Retina (tissue), 1 donor: Measurements from ENCODE around the gene TMEM183A.
"Not testable (repeated sequence)": the region's sequence is repeated elsewhere in the genome, so short reads cannot be mapped to it uniquely, and the experiment has no call there.

Experiments
- DNase-seq: peaks from one replicate; pipeline ENCODE4 v3.0.0-alpha.2; 2016

Gene TMEM183A, protein sequence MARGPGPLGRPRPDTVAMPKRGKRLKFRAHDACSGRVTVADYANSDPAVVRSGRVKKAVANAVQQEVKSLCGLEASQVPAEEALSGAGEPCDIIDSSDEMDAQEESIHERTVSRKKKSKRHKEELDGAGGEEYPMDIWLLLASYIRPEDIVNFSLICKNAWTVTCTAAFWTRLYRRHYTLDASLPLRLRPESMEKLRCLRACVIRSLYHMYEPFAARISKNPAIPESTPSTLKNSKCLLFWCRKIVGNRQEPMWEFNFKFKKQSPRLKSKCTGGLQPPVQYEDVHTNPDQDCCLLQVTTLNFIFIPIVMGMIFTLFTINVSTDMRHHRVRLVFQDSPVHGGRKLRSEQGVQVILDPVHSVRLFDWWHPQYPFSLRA

DNA sequence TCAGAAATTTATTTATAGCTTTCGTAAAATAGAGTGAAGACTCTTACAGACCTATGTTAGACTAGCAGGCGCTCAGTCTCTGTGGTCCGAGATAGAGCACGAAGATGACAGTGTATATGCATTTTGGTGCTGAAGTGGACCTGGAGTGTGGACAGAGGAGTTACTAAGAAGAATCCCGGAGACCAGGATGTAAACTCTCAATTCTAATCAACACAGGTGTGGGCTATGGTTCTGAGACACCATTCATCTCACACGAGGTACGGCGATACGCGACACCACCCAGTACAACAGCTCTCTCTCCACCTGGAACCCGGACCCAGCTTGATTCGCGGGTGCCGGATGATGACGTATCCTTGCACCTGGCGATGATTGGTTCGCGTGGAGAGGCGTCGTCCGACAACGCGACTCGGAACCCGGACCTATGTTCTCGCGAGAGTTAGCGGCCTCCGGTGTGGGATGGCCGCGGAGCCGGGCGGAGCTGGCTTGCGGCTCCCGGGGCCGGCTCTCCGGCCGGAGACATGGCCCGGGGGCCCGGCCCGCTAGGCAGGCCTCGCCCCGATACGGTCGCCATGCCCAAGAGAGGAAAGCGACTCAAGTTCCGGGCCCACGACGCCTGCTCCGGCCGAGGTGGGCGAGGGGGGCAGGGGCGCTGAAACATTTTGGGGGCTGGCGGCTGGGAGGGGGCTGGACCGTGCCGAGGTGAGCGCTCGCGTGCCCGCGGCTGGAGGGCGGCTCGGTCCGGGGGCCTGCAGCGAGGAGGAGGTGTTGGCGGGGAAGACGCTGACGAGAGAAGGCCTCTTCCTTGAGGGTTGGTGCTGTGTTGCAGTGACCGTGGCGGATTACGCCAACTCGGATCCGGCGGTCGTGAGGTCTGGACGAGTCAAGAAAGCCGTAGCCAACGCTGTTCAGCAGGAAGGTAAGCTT lies at the start of gene TMEM183A:
TMEM183A (plus strand) TSS at position 427 of the 924 bp plus-strand sequence; CDS start at position 519, 92 bp downstream.
- DNase-seq = peak; percentile 96

GRCh38 chr1:202957733-202958543 lies 49.2 kb upstream of the TMEM183A start, which contains the start of gene ADIPOR1:
Gene ADIPOR1 (minus strand): TSS chr1:202958312. CDS start chr1:202951070, 7,242 bp downstream.
- peak; percentile 82 for DNase-seq

- DNase-seq = no peak
Observed at GRCh38 chr1:202958544-202959275, 48.5 kb upstream of the TMEM183A start.

DNA sequence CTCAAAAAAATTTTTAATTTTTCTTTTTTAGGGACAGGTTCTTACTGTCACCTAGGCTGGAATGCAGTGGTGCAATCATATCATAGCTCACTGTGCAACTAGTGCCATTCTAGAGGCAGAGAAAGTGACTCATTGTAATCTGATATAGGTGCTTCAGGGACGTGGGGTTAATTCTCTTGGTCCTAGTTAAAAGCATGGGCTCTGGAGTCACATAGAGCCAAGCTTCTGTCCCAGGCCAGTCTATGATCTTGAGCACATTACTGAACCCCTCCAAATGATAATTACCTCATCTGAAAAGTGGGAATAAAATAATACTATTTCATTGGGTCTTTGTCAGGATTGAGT lies 47.9 kb upstream of the TMEM183A start:
- no peak for DNase-seq

DNA sequence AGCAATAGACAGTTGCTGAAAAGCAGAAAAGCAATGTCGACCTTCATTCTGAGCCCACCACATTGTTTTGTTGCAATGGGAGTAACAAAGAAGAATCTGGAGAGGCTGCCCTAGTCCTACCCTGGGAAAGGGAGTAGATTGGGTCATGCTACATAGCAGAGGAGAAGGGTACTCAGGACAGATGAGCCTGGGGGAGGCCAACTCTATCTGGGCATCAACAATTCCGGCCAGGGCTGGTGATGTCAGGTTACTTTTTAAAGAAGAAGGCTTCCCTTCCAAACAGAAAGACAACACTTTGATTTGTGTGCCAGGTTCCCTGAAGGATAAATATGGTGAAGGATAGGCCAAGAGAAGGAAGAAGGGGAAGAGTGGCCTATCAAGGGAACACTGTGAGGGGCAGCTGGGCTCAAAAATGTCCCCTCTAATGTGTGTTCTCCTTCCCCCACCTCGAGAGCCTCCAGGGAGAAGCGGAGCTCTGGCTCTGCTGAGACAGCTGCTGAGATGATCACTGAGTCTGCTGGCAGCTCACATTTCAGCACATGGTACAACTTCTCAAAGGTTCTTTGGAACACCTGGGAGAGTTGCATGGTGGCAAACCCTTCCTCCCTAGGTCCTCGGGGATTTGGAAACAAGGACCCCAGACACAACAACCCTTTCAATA lies 45.8 kb upstream of the TMEM183A start:
- no peak for DNase-seq

GRCh38 chr1:202964791-202965410 lies 42.3 kb upstream of the TMEM183A start:
- DNase-seq = no peak

DNA sequence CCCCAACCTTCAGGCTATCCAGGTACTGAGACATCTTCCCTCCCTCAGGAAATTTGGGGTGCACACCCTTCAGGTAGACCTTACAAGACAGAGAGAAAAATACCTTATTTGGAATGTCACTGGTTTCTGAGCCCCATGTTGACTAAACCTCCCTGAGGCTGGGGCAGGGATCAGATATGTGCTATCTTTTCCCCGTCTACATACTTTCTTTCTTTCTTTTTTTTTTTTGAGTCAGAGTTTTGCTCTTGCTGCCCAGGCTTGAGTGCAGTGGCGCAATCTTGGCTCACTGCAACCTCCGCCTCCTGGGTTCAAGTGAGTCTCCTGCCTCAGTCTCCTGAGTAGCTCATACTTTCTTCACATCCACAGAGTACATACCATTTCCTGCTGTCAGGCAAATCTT lies 41.8 kb upstream of the TMEM183A start:
- no peak for DNase-seq

DNA sequence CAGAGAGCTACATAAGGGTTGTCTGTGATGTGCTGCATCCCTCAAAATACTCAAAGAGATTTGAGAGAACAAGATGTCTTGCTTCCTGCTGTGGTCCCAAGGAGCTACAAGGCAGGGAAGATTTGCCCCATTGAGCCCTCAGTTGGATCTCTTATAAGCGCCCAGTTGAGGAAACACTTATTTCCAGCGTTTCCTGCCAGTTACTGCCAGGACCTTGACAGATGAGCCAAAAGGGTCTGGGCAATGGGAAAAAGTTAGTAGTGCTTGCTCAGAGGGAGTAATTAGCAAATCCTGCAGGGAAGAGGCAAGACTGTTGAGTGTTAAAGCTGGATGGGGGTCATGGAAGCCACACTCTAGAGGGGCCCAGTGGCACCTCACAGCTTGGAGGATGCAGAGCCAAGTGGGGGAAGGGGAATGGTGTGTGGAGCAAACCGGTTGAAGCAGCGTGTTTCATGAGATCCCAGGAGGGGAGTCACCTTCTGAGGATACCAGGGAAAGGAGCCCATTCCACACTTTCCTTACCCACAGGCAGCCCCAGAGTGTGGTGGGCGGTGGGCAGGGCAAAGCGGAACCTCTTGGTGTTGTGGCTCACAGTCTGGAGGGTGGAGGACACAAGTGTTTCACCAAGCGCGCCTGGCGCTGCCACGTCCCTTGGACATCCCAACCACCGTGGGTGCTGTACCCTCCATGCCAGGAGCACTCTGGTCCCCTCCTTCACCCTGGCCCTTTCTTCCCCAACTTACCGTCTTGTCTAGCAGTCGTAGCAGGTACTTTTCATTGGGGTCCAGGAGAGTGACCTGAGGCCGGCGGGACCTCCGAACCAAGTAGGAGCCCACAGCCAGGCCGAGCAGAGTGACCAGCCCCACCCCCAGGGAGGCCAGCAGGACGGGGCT lies 40.9 kb upstream of the TMEM183A start:
- no peak for DNase-seq

DNA sequence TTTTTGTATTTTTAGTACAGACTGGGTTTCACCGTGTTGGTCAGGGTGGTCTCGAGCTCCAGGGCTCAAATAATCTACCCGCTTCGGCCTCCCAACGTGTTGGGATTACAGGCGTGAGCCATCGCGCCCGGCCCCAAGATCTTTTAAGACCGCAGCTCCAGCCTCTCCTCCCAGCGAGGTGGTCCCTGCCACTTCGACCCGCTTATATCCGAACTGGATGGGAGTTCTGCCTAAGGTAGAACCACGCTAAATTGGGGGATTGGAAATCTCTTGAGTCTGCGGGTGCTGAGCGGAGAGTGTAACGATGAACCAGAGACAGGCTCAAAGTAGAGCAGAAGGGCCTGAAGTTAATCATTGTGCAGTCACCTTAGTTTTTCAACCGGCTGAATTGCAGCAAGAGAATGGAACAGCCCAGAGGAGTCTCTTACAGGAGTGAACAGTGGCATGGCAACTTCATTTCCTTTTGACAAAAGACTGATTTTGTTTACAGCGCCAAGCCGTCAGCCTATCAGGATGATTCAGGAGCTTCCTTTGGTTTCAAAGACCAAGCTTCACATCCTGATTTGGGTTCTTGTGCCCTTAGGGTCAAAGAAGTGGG lies 39.4 kb upstream of the TMEM183A start:
- no peak for DNase-seq

GRCh38 chr1:202968351-202968750 lies 38.8 kb upstream of the TMEM183A start:
- DNase-seq = no peak

DNA sequence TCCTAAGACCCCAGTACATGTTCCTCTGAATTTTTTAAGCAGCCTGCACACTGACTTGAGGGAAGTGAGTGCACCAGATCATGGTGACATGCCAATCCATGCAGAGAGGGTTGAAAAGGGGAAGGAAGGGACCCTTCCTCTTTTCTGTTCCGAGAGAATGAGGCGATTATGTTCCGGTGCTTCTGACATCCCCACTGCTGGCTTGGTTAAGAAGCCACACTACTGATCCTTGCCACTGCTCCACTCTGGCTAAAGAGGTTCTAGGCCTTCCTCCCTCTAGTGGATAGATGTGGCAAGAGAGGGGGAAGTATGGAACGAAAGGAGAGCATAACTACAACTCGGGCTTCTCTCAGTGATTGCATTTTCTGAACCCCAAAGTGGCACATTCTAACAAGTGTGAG lies 38.3 kb upstream of the TMEM183A start:
- DNase-seq = peak; percentile 44

GRCh38 chr1:202972046-202972445 lies 35.1 kb upstream of the TMEM183A start:
- DNase-seq = no peak

DNA sequence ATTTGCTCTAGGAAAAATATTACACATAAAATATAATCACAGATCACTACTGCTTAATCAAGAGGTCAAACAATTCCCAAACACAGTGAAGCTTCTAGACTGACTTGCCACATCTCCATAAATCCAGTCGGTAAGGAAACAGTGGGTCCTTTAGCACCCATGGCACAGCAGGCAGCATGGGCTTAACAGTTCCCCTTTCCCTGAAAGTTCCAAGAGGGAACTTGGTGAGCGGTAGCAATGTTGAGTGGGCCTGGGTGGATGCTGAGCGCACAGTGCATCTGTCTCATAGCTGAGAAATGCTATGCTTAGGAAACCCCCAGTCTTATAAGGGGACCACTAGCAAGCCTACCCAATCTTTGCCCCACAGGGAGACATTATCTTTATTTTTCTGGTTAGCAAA lies 32.3 kb upstream of the TMEM183A start:
- DNase-seq = no peak

- no peak for DNase-seq
Observed at GRCh38 chr1:202976633-202977032, 30.5 kb upstream of the TMEM183A start.

GRCh38 chr1:202979459-202979858 lies 27.7 kb upstream of the TMEM183A start:
- no peak for DNase-seq

GRCh38 chr1:202981939-202982338 lies 25.2 kb upstream of the TMEM183A start:
- DNase-seq = no peak

- DNase-seq = no peak
Observed at GRCh38 chr1:202982715-202983430, 24.3 kb upstream of the TMEM183A start.

- not testable (repeated sequence) for DNase-seq
Observed at GRCh38 chr1:202986120-202986519, 21.1 kb upstream of the TMEM183A start.

DNA sequence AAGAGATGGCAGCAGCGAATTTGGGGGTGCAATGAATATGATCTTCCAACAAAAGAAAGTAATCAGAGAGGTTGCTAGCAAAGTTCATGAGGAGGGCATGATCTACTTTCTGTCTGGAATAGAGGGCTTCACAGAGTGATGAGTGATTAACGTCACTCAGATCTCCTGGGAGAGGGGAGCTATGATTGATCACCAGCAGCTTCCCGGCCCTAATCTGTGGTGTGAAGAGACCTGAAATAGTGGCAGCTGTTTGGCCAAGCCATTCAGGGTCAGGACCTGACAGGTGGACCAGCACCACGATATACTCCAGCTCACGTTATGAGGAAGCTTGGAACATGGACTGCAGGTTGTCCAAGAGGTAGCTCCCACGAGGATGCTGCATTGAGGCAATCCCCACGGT lies 19.9 kb upstream of the TMEM183A start:
- DNase-seq = no peak
